ENCODE results near the gene ATOX1. TPM values are rescaled to one million over a fixed set of nuclear protein-coding genes. Genes with fewer than 3 reads are reported as not detected.
"Not testable (repeated sequence)": the region's sequence is repeated elsewhere in the genome, so short reads cannot be mapped to it uniquely, and the experiment has no call there.

Gene ATOX1
- total RNA-seq, 1 donor from 2014 or later = 120 TPM

DNA sequence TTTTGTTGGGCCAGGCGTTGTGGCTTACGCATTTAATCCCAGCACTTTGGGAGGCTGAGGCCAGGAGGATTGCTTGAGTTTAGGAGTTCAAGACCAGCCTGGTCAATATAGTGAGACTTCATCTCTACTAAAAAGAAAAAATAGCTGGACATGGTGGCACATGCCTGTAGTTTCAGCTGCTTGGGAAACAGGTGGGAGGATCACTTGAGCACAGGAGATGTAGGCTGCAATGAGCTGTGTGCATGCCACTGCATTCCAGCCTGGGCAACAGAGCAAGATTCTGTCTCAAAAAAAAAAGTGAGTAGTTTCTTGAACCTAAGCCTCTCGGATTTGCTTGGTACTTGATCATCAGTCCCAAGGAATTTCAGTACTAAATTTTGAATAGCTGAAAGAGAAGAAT is 40.2 kb upstream of the ATOX1 start:
- Histone ChIP-seq H3K9me3 (no peaks in the 10 kb centered on the region), H3K4me1 (no peaks in the 10 kb centered on the region), H3K36me3 (peaks cover 3 to 98% of the 10 kb centered on the region in 2 donors), H3K27me3 (no peaks in the 10 kb centered on the region), H3K4me3 (no peak overlapping the region), H3K27ac (no peak overlapping the region)
- intact Hi-C loops (cut with DNase I) = no loop called here
- DNase-seq (ENCODE audit: extremely low spot score in 2 of 2) = no peak
- TF ChIP-seq CTCF (IDR thresholded peaks at IDR 0.05) (no peak), POLR2A (IDR thresholded peaks at IDR 0.05) (no peak), POLR2AphosphoS5 (IDR thresholded peaks at IDR 0.05; ENCODE audit: insufficient read depth in 1 of 2, low read depth in 1 of 2) (no peak)

DNA sequence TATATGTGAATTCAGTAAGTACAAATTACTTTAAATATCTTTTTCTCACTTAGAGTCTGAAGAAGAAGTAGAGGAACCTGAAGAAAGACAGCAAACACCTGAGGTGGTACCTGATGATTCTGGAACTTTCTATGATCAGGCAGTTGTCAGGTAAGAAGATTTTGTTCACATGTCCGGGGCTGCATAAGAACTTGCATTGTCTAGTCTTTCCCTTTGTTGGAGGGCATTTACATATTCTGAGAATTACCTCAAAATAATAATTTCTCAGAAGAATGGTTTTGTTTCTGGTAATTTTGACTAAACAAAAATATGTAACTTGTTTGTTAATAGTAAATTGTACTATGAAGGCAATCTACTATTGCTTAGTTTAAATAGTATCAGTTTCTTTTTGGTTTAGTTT is 37.0 kb upstream of the ATOX1 start:
- H3K36me3 ChIP-seq = peaks cover 3 to 96% of the 10 kb centered on the region in 2 donors
- no peak for DNase-seq (ENCODE audit: extremely low spot score in 2 of 2)
- no peak overlapping the region for H3K4me3 ChIP-seq
- intact Hi-C loops (cut with DNase I) = no loop called here
- no peak overlapping the region for H3K27ac ChIP-seq
- no peaks in the 10 kb centered on the region for H3K4me1 ChIP-seq
- no peaks in the 10 kb centered on the region for H3K27me3 ChIP-seq
- no peaks in the 10 kb centered on the region for H3K9me3 ChIP-seq
- TF ChIP-seq CTCF (IDR thresholded peaks at IDR 0.05) = no peak

- peaks cover 0 to 93% of the 10 kb centered on the region in 2 donors for H3K36me3 ChIP-seq
- no peak overlapping the region for H3K4me3 ChIP-seq
- H3K27me3 ChIP-seq = no peaks in the 10 kb centered on the region
- DNase-seq (ENCODE audit: extremely low spot score in 2 of 2) = no peak
- no peaks in the 10 kb centered on the region for H3K4me1 ChIP-seq
- H3K9me3 ChIP-seq = no peaks in the 10 kb centered on the region
- TF ChIP-seq POLR2A (IDR thresholded peaks at IDR 0.05) (no peak), CTCF (IDR thresholded peaks at IDR 0.05) (no peak), POLR2AphosphoS5 (IDR thresholded peaks at IDR 0.05; ENCODE audit: insufficient read depth in 1 of 2, low read depth in 1 of 2) (no peak)
- intact Hi-C loops (cut with DNase I) = no loop called here
- no peak overlapping the region for H3K27ac ChIP-seq
Measured at GRCh38 chr5:151793358-151793757, 34.9 kb upstream of the ATOX1 start.

GRCh38 chr5:151787817-151788216 is 29.4 kb upstream of the ATOX1 start:
- Histone ChIP-seq H3K4me3 (no peak overlapping the region), H3K9me3 (no peaks in the 10 kb centered on the region), H3K27me3 (no peaks in the 10 kb centered on the region), H3K27ac (no peak overlapping the region), H3K4me1 (peaks cover 46% of the 10 kb centered on the region), H3K36me3 (peaks cover 0 to 51% of the 10 kb centered on the region in 2 donors)
- no peak for TF ChIP-seq POLR2AphosphoS5 (IDR thresholded peaks at IDR 0.05; ENCODE audit: insufficient read depth in 1 of 2, low read depth in 1 of 2)
- no peak for DNase-seq (ENCODE audit: extremely low spot score in 2 of 2)
- intact Hi-C loops (cut with DNase I) = no loop called here

DNA sequence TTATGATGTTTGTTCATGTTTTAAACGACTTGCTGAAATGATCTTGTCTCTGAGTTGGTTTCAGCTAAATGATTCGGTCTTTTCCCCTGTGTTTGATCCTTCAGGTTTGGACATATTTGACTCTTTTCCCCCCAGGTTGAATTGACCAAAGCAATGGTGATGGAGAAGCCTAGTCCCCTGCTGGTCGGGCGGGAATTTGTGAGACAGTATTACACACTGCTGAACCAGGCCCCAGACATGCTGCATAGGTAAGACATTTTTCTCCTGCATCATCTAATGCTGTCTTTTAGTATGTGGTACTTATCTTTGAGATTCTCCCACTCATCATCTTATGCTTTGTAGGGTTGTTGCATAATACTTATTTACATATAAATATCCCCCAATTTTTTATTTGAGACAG is 28.0 kb upstream of the ATOX1 start:
- DNase-seq (ENCODE audit: extremely low spot score in 2 of 2) = no peak
- Histone ChIP-seq H3K4me3 (no peak overlapping the region), H3K36me3 (peaks cover 0 to 38% of the 10 kb centered on the region in 2 donors), H3K9me3 (no peaks in the 10 kb centered on the region), H3K27ac (no peak overlapping the region), H3K4me1 (peaks cover 59% of the 10 kb centered on the region), H3K27me3 (no peaks in the 10 kb centered on the region)
- TF ChIP-seq POLR2A (IDR thresholded peaks at IDR 0.05) = no peak
- TF ChIP-seq POLR2AphosphoS5 (IDR thresholded peaks at IDR 0.05; ENCODE audit: insufficient read depth in 1 of 2, low read depth in 1 of 2) = no peak
- TF ChIP-seq CTCF (IDR thresholded peaks at IDR 0.05) = no peak
- intact Hi-C loops (cut with DNase I) = no loop called here

- Histone ChIP-seq H3K9me3 (no peaks in the 10 kb centered on the region), H3K27ac (no peak overlapping the region), H3K27me3 (no peaks in the 10 kb centered on the region), H3K4me1 (peaks cover 82% of the 10 kb centered on the region), H3K4me3 (no peak overlapping the region), H3K36me3 (peaks cover 0 to 15% of the 10 kb centered on the region in 2 donors)
- TF ChIP-seq CTCF (IDR thresholded peaks at IDR 0.05) (no peak), POLR2AphosphoS5 (IDR thresholded peaks at IDR 0.05; ENCODE audit: insufficient read depth in 1 of 2, low read depth in 1 of 2) (no peak), POLR2A (IDR thresholded peaks at IDR 0.05) (no peak)
- DNase-seq (ENCODE audit: extremely low spot score in 2 of 2) = no peak
- intact Hi-C loops (cut with DNase I) = no loop called here
Measured at GRCh38 chr5:151784141-151784540, 25.7 kb upstream of the ATOX1 start.

- intact Hi-C loops (cut with DNase I) = not testable (repeated sequence)
- H3K4me1 ChIP-seq = peaks cover 87% of the 10 kb centered on the region
Measured at GRCh38 chr5:151783664-151784063, 25.2 kb upstream of the ATOX1 start.

More at GRCh38 chr5:151783664-151784063, 25.2 kb upstream of the ATOX1 start:
- not testable (repeated sequence) for H3K9me3 ChIP-seq; H3K27ac ChIP-seq; H3K27me3 ChIP-seq; H3K4me3 ChIP-seq; DNase-seq (ENCODE audit: extremely low spot score in 2 of 2)
- peaks cover 0 to 13% of the 10 kb centered on the region in 2 donors for H3K36me3 ChIP-seq

Data from vagina (tissue), 2 donors.